Neutrophil (primary cell): ENCODE data around the gene CXorf58.
"Not testable (repeated sequence)": the region's sequence is repeated elsewhere in the genome, so short reads cannot be mapped to it uniquely, and the experiment has no call there.

ENCODE experiments used
- H3K27ac ChIP-seq: fragments of 200-600 bp; sonication (generic); 2 replicates; pipeline ENCODE4 v1.5.1; 2016; ENCODE audit warnings: mild to moderate bottlenecking, moderate library complexity
- H3K27me3 ChIP-seq: fragments of 200-600 bp; sonication (generic); 2 replicates; pipeline ENCODE4 v1.6.0; 2016; ENCODE audit warnings: mild to moderate bottlenecking
- H3K36me3 ChIP-seq: fragments of 200-600 bp; sonication (generic); 2 replicates; pipeline ENCODE4 v1.5.1; 2017
- H3K4me1 ChIP-seq, 2 experiments: fragments of 200-600 bp in 1 of 2; sonication (generic) in 1 of 2; 1 replicate in 1 of 2; 2 replicates in 1 of 2; pipeline versions ENCODE4 v1.5.1 to v1.6.1; 2013 to 2016; ENCODE audit warnings: low read depth in 1 of 2, low read length in 1 of 2, mild to moderate bottlenecking in 1 of 2, moderate library complexity in 1 of 2; ENCODE audit not compliant: control insufficient read depth in 1 of 2, insufficient read depth in 1 of 2
- H3K4me3 ChIP-seq, 2 experiments: fragments of 200-600 bp in 1 of 2; sonication (generic) in 1 of 2; 1 replicate in 1 of 2; 2 replicates in 1 of 2; pipeline ENCODE4 v1.5.1; 2013 to 2016; ENCODE audit warnings: low read depth in 1 of 2, low read length in 1 of 2, mild to moderate bottlenecking in 1 of 2, moderate library complexity in 1 of 2
- H3K9me3 ChIP-seq: fragments of 200-600 bp; sonication (generic); 2 replicates; pipeline ENCODE4 v1.5.1; 2016
- TF ChIP-seq, protein P1 (sequence below): fragments of 200-600 bp; sonication (generic); IDR thresholded peaks from 2 replicates; pipeline ENCODE4 v1.5.1; 2016; ENCODE audit warnings: antibody characterized with exemption

CXorf58 gene

DNA sequence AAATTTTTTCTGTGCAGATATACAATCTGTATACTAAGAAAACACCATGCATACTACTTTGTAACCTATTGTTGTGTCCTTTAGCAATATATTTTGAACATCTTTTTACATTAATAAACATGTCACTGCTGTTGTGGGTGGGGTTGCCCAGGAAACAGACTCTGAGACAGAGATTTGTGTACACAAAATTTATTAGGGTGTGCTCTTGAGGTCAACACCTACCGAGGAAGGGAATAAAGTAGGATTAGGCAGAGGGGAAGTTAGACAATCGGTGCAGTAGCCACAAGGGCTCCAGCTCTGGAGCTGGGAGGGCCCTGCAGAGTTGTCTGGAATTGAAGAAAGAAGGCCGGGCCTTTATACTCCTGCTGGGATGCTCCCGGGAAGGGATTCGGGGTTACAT lies 56.4 kb downstream of the CXorf58 start:
- TF ChIP-seq, protein P1, sequence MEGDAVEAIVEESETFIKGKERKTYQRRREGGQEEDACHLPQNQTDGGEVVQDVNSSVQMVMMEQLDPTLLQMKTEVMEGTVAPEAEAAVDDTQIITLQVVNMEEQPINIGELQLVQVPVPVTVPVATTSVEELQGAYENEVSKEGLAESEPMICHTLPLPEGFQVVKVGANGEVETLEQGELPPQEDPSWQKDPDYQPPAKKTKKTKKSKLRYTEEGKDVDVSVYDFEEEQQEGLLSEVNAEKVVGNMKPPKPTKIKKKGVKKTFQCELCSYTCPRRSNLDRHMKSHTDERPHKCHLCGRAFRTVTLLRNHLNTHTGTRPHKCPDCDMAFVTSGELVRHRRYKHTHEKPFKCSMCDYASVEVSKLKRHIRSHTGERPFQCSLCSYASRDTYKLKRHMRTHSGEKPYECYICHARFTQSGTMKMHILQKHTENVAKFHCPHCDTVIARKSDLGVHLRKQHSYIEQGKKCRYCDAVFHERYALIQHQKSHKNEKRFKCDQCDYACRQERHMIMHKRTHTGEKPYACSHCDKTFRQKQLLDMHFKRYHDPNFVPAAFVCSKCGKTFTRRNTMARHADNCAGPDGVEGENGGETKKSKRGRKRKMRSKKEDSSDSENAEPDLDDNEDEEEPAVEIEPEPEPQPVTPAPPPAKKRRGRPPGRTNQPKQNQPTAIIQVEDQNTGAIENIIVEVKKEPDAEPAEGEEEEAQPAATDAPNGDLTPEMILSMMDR: no peak
- H3K27ac ChIP-seq: no peak overlapping the region
- no peak overlapping the region for H3K4me3 ChIP-seq
- no peaks in the 10 kb centered on the region for H3K27me3 ChIP-seq
- H3K36me3 ChIP-seq: no peaks in the 10 kb centered on the region
- H3K9me3 ChIP-seq: no peaks in the 10 kb centered on the region
- peaks cover 7 to 9% of the 10 kb centered on the region in 2 experiments for H3K4me1 ChIP-seq

DNA sequence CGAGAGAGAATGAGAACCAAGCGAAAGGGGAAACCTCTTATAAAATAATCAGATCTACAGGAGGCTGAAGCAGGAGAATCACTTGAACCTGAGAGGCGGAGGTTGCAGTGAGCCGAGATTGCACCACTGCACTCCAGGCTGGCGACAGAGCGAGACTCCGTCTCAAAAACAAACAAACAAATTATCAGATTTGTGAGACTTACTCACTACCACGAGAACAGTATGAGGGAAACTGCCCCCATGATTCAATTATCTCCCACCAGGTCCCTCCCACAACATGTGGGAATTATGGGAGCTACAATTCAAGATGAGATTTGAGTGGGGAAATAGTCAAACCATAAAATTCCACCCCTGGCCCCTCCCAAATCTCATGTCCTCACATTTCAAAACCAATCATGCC lies 57.8 kb downstream of the CXorf58 start:
- H3K4me1 ChIP-seq, H3K9me3 ChIP-seq, H3K4me3 ChIP-seq, H3K27ac ChIP-seq, H3K36me3 ChIP-seq, H3K27me3 ChIP-seq: not testable (repeated sequence)

DNA sequence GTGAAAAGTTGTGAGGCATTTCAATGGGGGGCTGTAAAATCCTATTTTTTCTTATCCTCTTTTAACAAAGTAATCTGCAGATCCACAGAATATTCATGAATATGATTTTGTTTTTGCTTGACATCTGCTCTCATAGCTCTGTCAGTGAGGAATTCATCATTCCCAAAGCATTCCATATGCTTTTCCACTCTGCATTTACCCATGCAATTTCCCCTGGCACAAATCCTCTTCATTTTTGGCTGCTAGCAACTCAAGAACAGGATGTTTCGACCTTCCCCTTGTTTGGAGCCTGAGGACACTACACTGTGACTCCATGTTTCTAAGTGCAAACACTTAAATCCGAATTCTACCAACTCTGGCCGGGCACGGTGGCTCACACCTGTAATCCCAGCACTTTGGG lies 70.7 kb downstream of the CXorf58 start:
- Histone ChIP-seq H3K4me3 (no peak overlapping the region), H3K4me1 (no peaks in the 10 kb centered on the region), H3K9me3 (no peaks in the 10 kb centered on the region), H3K36me3 (no peaks in the 10 kb centered on the region), H3K27me3 (no peaks in the 10 kb centered on the region), H3K27ac (no peak overlapping the region)
- TF ChIP-seq, protein P1: no peak

DNA sequence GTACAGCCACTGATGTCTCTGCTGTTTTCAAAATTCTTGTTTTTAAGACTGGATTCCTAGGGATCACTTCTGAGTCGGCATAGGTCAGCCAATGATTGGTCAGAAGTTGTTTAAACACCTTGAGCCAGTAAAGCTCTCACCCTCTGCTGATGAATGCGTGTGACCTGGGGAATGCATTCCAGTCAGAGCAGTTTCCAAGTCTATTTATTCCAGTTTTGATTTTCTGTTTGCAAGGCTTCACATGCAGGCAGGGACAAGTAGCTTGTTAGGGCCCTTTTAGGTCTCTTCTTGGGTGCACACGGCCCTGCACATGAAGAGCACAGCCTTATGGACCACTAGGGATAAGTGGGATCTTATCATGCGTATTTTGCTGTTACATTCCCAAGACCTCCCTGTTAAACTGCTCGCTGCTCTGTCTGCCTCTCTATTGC lies 72.2 kb downstream of the CXorf58 start:
- no peaks in the 10 kb centered on the region for H3K36me3 ChIP-seq
- no peaks in the 10 kb centered on the region for H3K27me3 ChIP-seq
- H3K4me3 ChIP-seq: no peak overlapping the region
- no peak overlapping the region for H3K27ac ChIP-seq
- TF ChIP-seq, protein P1: no peak
- no peaks in the 10 kb centered on the region for H3K9me3 ChIP-seq
- no peaks in the 10 kb centered on the region for H3K4me1 ChIP-seq

DNA sequence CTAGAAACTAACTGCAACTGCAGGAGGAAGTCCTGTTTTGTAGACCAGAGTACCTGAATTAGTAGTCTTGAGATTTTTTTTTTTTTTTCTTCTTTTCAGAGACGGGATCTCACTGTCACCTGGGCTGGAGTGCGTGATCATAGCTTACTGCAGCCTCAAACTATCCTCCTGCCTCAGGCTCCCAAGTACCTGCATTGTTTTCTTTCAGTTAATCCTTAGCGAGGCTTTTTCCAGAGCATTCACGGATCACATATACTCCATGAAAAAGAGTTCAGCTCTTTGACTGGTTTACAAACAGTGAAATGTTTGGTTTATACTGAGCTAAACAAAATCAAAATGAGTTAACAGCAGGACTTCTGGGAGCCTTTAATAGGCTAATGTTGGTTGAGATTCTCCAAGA lies 73.4 kb downstream of the CXorf58 start:
- Histone ChIP-seq H3K9me3 (no peaks in the 10 kb centered on the region), H3K36me3 (no peaks in the 10 kb centered on the region), H3K27me3 (no peaks in the 10 kb centered on the region), H3K4me1 (no peaks in the 10 kb centered on the region), H3K27ac (no peak overlapping the region), H3K4me3 (no peak overlapping the region)
- TF ChIP-seq, protein P1: no peak

DNA sequence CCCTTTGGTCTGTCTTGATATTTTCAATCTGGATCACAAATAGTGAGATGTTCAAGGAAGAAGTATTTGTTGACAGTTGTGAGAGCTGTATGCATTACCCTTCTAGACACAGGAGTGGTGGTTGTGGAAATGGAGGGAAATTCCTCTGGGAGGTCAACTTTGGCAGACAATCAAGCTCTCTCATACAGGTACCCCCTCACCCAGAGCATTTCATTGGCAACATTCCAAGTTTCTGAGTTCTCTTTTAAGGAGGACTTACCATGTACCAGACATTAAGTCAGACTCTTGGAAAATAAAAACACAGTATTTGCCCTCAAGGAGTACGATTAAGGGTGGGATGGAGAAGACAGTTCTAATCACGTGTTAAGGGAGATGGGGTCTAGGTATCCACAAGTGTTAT lies 73.9 kb downstream of the CXorf58 start:
- Histone ChIP-seq H3K27me3 (no peaks in the 10 kb centered on the region), H3K9me3 (no peaks in the 10 kb centered on the region), H3K4me1 (no peaks in the 10 kb centered on the region), H3K27ac (no peak overlapping the region), H3K4me3 (no peak overlapping the region), H3K36me3 (no peaks in the 10 kb centered on the region)
- TF ChIP-seq, protein P1: no peak
